Left colon (tissue), 2 donors: ENCODE data around the gene RBBP5. TPM values are rescaled to one million over a fixed set of nuclear protein-coding genes. Genes with fewer than 3 reads are reported as not detected.

Experiments
- ATAC-seq: fragments of 200-7000 bp; cut with Tn5 transposase; one replicate; pipeline ENCODE4 v1.9.1; 2020; ENCODE audit warnings: mild to moderate bottlenecking, moderate library complexity
- DNase-seq, 2 donors: peaks; one replicate each; pipeline ENCODE4 v3.0.0-alpha.2; 2020
- intact Hi-C, 2 donors: fragments of 100-400 bp; cut with DNase I in 1 of 2; cut with micrococcal nuclease in 1 of 2; formaldehyde crosslinking; loops; one replicate each; pipeline versions ENCODE4 v1.11.2 to v1.14.0; 2022; cut with DNase I, micrococcal nuclease
- total RNA-seq, 2 donors: library from RNA; stranded (reverse); fragmentation: NEBNext Ultra II Directional; extraction: Animal tissue kit (Norgen Biotek cat#: 25700); gene quantifications; one replicate each; pipeline ENCODE4 v1.2.1, GENCODE V29; 2021
- donor health status: DM: no; HTN: no; CAD: no.
- donor health status: DM: yes; HTN: yes; CAD: no.

RBBP5 gene
- total RNA-seq, 2 donors from 2014 or later: 12.9 to 14.0 TPM

GRCh38 chr1:205047764-205048231 lies 74.0 kb downstream of the RBBP5 start:
- intact Hi-C loops: no loop called here
- ATAC-seq: no peak
- no peak for DNase-seq

DNA sequence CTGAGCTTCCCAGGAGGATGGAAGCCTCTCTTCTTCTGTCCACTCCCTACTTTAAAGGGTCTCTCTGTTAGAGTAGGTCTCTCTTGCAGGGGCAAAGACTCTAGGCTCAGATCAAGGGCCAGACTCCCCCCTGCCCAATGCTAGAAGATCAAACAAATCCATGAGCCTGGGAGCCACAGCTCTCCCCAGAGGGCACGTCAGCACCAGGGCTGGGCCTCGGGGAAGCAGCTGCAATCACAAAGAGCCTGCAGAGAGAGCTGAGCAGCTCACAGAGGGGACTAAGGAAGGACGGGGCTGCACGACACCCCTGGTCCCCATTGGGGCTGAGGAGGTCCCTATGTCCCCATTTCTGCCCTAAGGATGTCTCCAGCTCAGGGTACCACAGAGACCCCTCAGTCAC lies 74.9 kb downstream of the RBBP5 start:
- intact Hi-C loops: no loop called here
- DNase-seq (no peak), ATAC-seq (no peak)

DNA sequence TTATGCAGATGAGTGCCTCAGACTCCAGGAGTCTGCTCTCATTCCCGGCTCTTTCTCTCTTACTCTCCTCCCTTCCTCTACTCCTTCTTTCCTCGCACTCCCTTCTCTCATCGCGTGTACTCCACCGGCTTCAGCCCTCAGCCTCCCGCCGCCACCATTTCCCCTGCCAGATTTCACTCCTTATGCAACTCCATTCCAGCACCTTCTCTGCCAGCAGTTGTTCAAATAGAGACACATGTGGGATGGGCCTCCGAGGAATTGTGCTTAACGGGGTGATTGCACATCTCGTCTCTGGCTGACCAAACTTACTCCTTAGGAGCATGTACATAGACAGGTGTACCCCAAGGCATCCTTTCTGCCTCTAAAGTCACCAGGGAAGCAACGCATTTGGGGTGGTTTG lies 76.6 kb downstream of the RBBP5 start:
- no peak for DNase-seq
- ATAC-seq: no peak
- intact Hi-C loops: no loop called here

DNA sequence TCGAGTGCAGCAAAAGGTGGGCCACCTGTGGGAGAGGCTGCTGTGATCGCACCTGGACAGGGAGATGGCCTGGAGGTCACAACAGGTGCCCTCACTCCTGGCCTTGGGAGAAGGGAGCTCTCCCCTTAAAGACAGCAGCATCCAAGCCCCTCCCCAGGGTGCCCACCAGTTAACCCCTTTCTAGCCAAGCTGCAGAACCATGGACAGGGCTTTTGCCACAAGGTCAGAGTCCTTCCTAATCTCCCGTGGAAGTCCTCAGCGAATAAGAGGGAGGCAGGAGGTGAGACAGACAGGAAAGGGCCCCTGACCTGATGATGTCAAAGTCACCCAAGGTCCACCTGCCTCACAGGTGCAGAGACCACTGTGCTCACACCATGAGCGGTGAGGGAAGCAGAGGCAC lies 77.0 kb downstream of the RBBP5 start:
- no peak for DNase-seq
- ATAC-seq: no peak
- intact Hi-C loops: no loop called here

GRCh38 chr1:205043866-205044265 lies 77.9 kb downstream of the RBBP5 start:
- ATAC-seq: no peak
- intact Hi-C loops: no loop called here
- no peak for DNase-seq

DNA sequence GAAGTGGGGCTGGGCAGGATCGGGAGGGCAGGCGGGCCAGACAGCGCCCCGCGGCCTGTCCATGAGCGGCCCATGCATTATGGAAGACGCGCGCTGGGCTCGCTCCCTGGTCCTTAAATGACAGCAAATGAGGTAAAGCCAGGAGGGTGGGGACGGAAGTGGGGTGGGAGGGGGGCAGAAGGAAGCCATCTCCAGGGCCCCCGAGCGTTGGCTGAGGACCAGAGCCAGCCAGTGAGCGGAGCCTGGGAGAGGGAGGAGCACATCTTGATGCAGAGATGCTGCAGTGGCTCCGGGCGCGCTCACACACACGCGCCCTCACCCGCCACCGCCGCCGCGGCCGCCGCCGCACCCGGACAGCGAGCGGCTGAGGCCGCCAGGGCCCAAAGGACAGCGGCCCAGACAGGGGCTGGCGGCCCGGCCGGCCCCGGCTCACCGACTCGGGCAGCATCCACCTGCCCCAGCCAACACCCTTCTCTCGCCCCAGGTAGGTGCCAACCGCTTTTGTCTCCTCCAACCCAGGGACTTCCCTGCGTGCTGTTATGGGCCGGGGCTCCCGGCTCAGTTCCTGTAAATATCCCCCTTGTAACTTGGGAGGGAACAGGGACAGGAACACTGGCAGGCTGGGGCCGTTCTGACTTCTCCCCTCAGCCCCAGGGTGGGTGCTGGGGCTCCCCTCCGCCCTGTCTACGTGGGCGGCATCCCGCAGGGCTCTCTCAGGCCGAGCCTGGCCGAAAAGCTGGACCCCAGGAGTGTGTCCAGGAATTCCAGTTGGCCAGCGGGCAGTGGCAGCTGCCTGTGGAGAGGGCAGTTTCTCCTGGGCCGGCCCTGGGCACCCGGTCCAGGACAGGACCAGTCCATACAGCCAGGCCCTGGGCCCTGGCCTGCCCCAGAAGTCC lies 78.6 kb downstream of the RBBP5 start, which contains the start of gene CNTN2:
Gene CNTN2, plus strand, starts transcription at position 302 of the 896 bp plus-strand sequence. CDS start 9,974 bp downstream, outside the sequence.
- intact Hi-C loops: no loop called here
- ATAC-seq (no peak), DNase-seq (no peak)

DNA sequence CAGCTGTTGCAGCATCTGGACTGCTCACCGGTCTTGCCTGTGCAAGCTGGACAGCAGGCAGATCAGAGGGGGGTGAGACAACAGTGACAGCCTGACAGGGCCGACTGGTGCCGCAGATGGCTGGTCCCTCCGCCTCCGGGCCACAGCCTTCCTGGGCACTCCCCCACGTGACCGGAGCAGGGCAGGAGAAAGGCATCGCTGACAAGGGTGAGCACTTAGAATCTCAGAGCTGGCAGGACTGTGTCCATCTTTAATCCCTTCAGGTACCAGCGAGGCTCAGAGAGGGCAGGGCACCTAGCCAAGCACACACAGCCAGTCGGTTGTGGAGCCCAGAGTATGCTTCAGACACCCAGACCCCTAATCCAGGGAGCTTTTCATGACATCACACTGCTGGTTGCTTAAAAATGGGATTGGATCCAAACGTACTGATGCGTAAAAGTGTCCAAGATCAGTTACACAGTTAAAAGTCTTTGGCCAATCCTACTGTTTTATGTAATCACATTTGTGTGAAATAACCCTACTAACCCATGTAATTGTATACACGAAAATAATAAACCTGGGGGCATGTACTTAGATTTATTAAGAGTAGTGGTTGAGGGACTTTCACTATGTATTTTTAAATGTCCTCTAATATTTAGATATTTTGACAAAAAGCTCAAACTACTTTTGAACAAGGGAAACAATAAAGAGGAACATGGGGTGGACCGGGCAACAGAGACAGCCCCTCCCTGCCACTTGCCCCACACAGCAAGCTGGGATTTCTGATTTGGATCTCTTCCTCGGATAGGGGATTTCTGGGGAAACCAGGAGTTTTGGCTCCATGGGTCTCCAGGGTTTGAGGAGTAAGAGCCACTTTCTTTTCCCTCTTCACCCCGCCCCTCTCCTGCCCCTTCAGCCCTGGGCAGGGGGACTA lies 79.5 kb downstream of the RBBP5 start:
- intact Hi-C loops: no loop called here
- no peak for ATAC-seq

GRCh38 chr1:205041001-205041715 lies 80.6 kb downstream of the RBBP5 start:
- intact Hi-C loops: no loop called here
- ATAC-seq (no peak), DNase-seq (no peak)

More for the DNA sequence above, 79.5 kb downstream of the RBBP5 start:
- no peak for DNase-seq

DNA sequence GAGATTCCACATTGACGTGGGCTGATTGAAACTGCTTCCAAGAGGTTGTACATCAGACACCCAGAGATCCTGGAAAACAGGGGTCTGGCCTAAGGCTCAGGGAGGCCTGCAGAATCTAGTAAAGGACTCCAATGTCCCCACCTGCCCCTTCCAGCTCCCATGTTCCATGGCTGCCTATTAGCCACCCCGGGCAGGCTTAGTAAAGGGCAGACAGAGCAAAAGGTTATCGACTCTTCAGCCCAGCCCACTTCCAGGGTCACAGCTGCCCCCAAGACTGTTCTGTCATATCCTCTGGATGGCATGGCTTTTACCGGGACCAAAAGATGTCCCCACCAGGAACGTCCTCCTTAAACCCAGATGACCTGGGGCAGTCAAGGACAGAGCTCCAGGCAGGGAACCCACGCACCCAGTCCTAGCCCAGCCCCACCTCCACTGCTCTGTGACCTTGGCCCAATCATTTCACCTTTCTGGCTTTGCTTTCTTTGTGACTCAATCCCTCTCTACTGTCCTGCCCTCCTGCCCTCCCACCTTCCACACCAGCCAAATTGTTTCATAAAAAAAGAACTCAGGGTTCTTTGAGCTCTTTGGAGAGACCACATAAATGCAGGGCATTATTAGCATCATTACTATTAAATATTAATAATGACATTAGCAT lies 83.5 kb downstream of the RBBP5 start:
- ATAC-seq: no peak
- no peak for DNase-seq
- intact Hi-C loops: no loop called here

DNA sequence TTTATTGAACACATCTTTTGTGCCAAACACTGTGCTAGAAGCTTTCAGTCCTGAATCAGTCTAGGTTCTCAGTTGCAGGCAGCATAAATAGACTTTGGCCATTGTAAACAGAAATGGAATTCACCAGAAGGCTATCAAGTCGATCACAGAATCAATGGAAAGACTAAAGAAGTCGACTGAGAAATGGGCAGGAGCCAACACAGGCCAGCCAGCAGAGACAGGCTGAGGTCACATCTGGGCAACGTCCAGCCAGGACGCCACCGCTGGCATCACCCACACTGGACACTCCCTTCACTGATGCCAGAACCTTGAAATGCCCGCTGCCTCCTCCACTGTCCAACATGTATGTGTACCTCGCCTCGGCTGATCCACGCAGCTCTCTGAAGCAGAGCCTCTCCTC lies 84.2 kb downstream of the RBBP5 start:
- intact Hi-C loops: no loop called here

More for the DNA sequence above, 84.2 kb downstream of the RBBP5 start:
- ATAC-seq: no peak
- no peak for DNase-seq

Other genes with a start within 250 kb of the RBBP5 start
- gene CNTN2, start 78.8 kb downstream of the RBBP5 start, total RNA-seq: under 1 TPM; 0.15 to 0.64 TPM
- gene TMEM81, start 37.5 kb downstream of the RBBP5 start, total RNA-seq: 1 to 10 TPM; 1.7 to 2.0 TPM
- gene DSTYK, start 89.7 kb upstream of the RBBP5 start, total RNA-seq: 1 to 10 TPM; 4.7 to 7.0 TPM
- 1 to 10 TPM in 1 of 2 donors, under 1 TPM in 1; 0.27 to 1.2 TPM for gene TMCC2, start 106.0 kb upstream of the RBBP5 start, total RNA-seq
- 10 to 100 TPM; 27.7 to 29.2 TPM for gene NUAK2, start 199.8 kb upstream of the RBBP5 start, total RNA-seq
- gene KLHDC8A, start 234.9 kb upstream of the RBBP5 start, total RNA-seq: under 1 TPM; 0.40 to 0.59 TPM